Fibroblast of skin of right biceps (primary cell): Measurements from ENCODE around the gene ATP5IF1.
A peak's percentile ranks its signal among the peaks of the same experiment; 100 is the strongest.

Experiments used
- DNase-seq: peaks from one replicate; pipeline ENCODE4 v3.0.0-alpha.2; 2013

ATP5IF1 gene

DNA sequence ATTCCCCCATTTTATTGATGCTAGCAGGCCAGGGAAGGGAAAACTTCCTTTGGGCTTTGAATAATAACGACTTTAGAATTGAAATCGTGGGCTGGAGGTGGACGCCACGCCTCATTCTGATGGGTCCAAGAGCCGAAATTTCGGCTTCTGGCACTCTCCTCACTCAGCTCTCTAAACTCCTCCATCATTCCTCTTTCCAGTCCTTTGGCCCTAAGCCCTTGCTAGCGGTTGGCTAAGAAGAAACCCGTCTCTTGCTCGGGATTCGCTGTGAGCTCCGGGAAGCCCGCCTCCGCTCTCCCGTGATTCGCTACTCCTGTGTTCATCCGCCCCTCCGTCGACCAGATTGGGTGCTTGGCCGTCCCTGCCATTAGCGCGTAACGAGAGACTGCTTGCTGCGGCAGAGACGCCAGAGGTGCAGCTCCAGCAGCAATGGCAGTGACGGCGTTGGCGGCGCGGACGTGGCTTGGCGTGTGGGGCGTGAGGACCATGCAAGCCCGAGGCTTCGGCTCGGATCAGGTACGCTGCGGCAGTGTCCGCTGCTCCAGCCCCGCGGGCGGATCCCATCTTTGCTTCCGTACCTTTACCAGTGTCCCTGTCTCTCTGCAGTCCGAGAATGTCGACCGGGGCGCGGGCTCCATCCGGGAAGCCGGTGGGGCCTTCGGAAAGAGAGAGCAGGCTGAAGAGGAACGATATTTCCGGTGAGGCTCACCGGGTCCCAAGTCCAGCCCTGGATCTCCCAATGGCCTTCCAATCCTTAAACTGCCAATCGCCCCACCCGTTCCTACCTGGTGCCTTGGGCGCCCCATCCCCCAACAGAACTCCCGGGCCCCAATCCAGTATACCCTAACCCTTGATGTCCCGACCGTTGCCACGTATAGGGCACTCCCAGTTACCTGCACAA is at the start of gene ATP5IF1:
TSS of gene ATP5IF1 (plus strand) at position 370 of the 901 bp plus-strand sequence. CDS start at position 430, 60 bp downstream.
- peak; percentile 98 for DNase-seq

DNA sequence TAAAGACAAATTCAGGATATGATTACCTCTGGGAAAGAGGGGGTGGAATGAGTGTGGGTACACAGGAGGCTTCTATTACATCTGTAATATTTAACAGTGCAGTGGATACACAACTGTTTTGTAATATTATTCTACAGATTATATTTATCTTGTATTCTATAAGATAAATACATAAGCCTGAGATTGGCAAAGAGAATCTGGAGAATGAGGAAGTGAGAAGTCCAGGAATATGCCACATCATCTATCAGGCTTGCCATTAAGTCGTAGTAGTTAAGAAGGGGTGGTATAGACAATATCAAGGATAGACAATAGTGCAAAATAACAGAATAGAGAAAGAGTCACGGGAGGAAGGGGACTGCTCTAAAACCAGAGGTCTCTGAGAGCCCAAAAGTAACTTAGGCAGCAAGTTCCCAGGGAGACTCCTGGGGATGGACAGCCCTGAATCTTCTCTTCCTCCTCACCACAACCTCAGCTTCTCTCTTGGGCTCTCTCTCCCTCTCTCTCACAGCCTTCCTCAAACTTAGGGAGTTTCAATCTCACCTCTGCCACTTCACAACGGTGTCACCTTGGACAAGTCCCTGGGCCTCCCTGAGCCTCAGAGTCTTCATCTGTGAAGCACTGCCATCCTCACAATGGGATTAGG is 45.5 kb upstream of the ATP5IF1 start:
- peak; percentile 39 for DNase-seq

DNA sequence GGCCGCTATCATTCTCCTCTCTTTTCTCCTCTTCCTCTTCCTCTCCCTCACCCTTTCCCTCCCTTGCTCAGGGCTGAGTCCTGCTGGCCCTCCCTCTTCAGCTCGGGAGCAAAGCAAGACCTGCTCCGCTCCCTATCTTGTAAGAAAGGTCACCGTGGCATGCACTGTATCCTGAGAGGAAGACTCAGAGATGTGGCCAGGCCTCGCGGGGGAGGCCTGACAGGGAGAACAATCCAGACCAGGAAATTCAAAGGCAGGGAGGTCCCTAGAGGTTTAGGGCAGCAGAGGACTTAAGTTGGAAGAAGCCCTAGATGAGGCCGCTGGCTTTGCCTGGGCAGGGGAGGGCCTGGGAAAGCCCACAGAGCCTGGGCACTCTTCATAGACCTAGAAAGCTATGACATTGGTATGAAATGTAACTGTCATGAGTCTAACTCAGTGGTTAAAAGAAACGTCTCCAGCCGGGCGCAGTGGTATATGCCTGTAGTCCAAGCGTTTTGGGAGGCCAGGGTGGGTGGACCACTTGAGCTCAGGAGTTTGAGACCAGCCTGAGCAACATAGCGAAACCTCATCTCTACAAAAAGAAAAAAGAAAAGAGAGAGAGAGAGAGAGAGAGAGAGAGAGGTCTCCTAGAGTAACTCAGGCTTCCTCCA is 44.8 kb upstream of the ATP5IF1 start:
- DNase-seq, result peak; percentile 22

DNA sequence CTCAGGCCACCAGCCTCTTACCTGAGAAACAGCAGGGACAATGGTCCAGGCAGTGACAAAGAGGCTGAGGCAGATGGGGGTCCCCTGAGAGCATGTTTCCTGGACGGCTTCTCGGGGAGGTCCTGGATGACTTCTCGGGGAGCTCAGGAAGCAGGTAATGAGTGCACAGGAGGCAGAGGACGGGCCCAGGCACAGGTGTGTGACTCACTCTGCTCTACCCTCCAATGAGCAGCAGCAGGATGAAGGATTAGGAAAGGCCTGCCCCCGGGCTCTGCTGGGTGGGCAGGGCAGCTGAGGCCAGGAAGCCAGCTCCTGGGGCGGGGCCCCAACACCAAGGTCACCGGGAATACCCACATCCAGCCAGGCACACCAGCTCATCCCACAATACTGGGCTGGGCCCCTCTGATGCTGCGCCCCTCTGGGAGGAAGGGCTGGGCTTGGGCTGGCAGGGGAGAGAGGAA is 42.2 kb upstream of the ATP5IF1 start:
- DNase-seq, result no peak

DNA sequence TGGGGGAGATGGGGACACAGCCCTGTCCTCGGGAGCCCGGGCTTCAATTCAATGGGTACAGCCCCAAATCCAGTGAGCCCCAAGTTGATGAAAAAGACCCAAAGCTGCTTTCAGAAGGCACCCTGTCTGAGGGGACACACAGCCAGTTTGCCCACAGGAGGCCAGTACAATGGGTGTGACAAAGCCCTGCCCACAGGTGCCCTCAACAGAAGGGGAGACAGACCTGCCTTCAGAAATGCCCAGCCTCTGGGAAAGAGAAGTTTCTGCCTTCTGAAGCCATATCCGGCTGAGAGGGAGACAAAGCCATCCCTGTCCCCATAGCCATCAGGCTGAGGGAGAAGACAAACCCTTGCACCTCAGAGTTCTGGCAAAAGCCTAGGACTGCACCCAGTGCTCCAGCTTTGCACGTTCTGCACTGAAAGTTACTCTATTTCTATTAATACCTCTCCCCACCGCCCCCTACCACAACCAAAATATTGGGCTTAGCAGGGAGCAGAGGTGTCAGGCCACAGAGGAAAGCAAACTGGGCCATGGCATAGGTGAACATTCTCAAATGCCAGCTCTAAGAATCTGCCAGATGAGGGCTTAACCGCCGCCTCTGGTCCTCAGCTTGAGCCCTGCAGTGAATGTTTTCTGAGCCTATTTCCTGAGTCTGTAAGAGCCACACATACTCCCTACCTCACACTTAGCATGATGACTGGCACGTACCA is 41.4 kb upstream of the ATP5IF1 start:
- no peak for DNase-seq

DNA sequence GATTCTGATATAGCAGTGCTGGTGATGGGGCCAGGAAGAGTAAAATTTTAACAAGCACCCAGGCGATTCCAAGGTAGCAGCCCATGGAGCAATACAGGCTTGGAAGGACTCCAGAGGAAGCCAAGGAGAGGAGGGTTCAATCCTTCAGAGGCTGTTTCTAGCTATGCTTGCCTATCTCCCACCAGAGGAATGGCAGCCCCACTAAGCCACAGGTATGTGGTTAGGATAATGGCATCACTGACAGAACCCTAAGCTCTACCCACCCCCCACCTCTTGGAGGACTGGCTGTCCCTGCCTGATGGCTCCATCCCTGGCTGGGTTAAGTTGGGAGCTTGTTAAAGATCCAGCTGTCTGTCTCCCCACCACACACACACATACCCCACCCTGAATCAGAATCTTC is 40.1 kb upstream of the ATP5IF1 start:
- DNase-seq, result peak; percentile 3

DNA sequence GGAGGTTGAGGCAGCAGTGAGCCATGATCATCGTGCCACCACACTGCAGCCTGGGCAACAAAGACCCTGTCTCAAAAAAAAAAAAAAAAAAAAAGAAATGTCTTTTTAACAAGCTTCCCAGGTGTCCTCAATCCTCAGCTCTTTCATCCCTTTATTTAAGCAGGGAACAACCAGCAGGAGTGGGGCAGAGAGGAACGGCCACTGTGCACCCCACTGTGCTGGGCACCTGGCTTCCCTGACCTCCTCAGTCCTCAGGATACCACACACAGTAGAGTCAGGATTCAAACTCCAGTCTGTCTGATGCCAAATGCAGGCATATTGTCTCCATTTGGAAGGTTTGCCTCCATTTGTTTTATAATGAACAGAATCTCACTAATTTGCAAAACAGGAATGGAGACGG is 39.6 kb upstream of the ATP5IF1 start:
- no peak for DNase-seq

DNA sequence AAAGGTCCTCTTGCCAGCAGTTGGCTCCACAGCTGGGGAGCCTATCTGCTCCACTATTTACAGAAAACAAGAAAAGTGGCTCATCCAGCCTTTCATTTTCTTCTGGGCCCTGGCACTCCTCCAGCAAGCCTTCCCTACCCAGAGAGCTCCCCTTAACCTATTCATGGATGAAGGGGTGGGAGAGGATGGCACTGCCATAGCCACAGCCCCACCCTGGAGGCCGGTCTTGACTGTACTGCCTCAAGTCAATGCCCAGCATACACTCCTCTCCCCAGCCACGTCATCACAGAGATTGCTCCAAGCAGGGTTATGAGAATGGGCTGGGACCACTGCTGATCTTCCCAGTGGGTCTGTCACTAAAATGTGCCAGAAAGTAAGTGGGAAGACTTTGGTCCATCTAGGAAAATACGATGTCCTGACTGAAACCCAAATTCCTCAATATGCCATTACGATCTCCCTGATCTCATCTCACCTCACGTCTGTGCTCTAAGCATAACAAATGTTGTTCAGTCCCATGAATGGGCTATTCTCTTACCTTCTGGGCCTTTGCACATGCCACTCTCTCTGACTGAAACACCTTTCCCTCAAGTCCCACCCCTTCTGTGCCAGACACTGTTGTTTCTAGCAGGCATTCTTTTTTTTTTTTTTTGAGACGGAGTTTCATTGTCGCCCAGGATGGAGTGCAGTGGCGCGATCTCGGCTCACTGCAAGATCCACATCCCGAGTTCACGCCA is 38.1 kb upstream of the ATP5IF1 start:
- no peak for DNase-seq

DNA sequence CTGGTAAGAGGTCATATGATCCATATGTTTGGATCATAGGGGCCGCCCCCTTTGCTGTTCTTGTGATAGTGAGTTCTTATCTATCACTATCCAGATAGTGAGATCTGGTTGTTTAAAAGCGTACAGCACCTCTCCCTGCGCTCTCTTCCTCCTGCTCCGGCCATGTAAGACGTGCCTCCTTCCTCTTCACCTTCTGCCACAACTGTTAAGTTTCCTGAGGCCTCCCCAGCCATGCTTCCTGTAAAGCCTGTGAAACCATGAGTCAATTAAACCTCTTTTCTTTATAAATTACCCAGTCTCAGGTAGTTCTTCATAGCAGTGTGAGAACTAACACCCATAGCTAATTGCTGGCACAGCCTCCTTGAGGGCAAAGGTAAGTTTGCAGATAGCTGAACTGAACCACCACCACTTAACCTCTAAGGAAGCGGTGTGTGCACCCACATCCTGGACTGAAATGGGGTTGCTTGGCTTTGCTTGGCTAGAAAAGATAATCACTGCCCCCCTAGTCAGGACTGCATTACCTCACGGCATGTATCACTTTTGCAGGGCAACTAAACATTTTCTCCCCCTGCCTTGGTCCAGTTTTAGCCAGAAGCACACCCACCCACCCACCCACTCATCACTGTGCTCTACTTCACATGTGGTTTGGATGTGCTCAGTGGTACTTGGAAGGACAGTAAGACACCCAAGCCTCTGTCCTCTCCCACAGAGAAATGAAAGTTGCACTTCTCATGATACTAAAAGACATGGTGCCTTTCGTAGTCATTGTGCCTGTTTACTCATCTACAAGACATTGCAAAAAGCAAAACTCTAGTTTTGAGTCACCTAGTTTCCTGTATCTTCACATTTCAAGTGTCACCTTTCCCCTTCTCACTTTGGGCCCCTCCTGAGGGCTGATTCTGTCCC is 36.3 kb upstream of the ATP5IF1 start:
- no peak for DNase-seq

DNA sequence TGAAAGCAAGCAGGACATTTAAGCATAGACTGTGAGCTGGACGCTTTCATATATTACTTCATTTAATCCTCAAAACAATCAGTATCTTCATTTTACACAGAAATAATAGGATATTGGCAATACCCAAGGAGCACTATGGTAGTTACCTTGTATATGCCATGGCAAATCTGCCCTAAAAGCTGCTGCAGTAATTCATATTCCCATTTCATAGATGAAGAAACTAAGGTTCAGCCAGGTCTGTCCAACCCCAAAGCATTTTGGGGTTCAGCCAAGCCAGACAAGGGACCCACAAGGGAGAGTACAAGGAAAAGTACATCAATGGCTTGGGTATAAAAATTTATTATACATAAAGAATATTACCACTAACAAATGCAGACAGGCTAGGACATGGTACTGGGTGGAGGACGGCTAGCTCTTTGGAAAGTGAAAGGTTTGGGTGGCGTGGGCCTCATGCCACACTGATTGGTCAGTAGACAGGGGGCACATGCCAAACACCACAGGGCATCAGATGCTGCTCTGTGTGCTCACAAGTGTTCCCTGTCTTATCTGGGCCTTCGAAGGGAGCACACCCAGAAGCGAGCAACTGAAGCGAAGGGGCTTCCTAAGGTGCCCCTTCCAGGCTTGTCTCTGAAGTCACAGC is 35.6 kb upstream of the ATP5IF1 start:
- no peak for DNase-seq

DNA sequence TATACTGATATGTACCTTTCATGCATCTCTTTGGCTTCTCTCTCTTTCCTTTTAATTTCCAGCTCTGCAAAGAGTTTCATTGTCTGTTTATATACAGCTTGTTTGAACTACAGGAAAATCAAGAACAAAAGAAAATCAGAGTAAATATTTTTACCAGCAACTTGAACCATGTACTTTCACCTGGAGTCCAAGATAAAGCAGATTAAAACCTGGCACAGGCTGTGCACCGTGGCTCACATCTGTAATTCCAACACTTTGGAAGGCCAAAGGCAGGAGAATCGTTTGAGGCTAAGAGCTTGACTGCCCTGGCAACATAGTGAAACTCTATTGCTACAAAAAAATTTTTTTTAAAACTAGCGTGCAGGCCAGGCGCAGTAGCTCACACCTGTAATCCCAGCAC is 30.7 kb upstream of the ATP5IF1 start:
- no peak for DNase-seq

DNA sequence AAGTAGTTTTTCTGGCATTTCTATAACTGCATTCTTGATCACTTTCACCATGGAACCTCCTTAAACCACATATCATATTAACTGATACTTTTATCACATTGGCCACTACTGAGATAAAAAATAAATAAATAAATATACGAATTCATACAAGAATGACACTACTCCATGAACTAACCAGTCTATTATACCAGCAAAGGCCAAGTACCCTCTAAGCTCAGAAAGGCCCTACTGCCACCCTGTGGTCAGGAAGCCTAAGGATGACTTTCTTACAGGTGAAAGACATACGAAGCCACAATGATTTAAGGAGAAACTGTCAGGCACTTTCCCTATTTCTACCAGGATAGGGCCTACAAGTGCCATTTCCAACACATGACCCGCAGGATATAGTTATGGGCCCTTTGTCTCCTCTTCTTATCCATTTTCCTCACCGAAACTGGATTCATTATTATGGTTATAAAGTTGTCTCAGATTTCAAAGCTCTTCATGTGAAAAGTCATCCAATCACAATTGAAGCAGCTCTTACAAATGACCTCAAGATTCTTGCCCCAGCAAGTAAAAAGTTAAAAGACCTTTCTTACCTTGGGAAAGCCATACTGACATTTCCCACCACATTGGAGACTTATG is 27.0 kb upstream of the ATP5IF1 start:
- peak; percentile 58 for DNase-seq

DNA sequence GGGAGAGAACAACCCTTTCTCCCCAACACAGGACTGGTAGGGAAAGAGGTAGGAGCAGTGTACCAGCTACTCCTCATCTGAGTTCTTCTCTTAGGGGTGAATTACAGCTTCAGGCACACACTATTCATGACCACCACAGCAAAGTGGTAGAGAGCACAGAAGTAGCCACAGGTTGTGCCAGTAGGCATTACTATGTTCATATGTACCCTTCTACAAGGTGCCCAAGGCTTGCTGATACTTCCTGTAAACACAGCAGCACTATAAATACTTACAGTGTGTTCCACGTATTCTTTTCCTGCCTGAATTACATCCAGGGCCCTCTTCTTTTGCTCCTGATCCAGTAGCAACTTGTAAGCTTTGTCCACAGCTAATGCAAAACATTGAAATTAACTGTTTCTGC is 26.2 kb upstream of the ATP5IF1 start:
- DNase-seq, result no peak

DNA sequence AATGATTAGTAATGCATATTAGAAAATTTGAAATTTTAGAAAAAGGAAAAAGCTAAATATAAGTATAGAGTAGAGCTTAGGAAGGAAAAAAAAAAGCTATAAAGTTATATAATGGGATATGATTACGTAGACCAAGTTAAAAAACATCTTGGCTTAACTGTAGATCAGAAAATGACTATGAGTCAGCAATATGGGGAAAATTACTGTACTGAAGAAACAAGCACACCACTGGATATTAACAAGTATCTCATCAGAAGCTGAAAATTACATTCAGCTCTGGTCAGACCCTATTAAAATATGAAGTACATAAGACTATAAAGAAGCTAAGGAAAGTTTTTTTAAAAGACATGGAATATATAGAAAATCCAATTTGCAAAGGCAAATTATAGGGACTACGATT is 22.6 kb upstream of the ATP5IF1 start:
- DNase-seq, result no peak

DNA sequence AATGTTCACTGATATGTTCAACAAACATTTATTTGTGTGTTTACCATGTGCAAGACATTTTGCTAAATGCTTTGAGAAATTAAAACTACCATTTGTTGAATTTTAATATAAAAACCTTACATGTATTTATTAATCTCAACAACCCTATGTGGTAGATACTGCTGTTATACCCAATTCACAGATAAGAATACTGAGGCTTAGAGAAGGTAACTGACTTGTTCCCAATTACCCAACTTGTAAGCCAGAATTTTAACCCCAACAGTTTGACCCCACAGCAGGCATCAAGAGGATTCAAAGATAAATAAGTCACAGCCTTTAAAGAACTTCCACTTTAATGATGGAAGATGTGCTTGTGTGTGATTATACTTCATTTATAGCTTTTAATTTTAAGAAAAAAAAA is 6.8 kb upstream of the ATP5IF1 start:
- no peak for DNase-seq

DNA sequence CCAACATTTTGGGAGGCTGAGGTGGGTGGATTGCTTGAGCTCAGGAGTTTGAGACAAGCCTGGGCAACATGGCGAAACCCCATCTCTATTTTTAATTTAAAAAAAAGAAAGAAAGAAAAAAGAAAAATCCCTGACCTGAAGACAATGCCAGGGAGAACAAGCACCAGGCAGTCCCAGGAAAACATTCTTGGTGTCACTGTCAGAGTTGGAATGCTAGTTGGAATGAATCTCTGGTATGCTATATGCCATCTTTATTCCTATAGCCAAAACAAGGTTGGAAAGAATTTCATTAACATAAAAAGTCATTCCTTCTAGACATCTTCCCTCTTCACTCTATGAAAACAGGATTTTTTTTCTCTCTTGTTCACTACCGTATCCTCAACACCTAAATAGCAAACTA is 5.9 kb upstream of the ATP5IF1 start:
- peak; percentile 22 for DNase-seq

DNA sequence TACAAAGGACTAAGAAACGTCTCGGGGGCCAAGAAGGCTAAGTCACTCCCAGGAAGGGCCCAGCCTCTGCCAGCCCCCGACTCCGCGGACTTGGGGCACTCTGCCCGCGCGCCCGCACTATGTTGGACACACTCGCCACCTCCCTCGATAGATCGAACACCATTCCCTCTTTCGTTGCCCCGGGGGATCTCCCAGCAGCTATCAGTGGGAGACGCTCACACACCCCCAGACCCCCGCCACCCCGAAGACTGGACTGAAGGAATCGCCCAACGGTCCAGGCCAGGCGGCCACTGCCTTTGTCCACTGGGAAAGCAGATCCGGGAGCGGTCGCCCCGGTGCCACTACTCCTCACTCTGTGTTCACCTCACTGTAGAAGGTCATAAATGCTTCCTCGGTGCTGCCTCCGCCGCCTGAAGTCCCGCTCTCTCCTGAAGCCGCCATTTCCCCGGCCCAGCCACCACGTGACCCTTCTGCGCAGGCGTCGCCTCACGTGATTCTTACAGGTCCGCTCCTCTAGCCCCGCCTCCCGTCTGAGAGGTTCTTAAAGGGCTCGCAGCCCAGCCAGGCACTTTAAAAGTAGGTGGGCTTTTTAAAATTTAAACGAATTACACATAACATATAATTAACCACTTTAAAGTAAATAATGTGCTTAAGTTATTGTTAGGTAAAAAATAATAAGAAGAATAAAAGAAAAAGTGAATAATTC is 3.2 kb upstream of the ATP5IF1 start, which contains the start of gene DNAJC8:
TSS of gene DNAJC8 (minus strand) at position 472 of the 706 bp plus-strand sequence. CDS start at position 441, 31 bp downstream.
- peak; percentile 88 for DNase-seq

DNA sequence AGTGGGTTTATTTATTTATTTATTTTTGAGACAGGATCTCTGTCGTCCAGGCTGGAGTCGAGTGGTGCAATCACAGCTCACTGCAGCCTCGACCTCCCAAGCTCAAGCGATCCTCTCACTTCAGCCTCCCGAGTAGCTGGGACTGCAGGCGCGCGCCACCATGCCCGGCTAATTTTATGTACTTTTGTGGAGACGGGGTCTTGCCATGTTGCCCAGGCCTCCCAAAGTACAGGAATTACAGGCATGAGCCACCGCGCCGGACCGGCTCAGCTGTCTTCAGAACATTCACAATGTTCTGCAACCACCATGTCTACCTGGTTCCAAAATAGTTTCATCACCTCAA is 2.7 kb upstream of the ATP5IF1 start:
- DNase-seq, result no peak

DNA sequence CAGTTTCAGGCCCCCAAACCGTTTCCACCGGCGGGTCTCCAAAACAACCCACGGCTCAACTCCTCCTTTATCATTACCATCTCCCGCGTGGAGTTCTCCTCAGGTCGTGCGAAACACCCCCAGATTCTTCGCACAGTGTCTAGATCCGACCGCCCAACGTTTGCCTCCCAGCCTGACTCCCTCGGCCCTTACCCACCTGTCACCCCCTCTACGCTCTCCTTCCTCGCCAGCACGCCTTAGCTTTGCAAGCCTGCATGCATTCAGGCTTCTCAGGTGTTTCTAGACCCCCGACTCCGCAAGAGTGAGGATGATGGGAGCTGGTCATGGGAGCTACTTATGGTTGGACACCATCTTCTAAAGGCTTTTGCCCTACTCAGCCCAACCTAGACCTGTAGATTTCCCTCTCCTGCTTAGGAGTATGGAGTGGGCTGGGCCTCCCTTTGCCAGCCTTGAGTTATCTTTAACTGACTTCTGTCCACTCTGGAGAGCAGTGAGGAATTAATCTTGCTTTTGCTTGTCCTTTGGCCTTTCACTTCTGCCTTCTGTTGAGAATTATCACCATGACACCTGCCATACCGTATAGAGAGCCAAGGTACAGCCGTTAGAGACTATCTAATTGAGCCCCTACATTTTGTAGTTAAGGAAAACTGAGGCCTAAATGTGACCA is 865 bp downstream of the ATP5IF1 start:
- no peak for DNase-seq
